ENCODE results near the gene RTP3. TPM values are rescaled to one million over a fixed set of nuclear protein-coding genes. Genes with fewer than 3 reads are reported as not detected.

The RTP3 gene
- total RNA-seq, 1 experiment from 2014 or later, result not detected

DNA sequence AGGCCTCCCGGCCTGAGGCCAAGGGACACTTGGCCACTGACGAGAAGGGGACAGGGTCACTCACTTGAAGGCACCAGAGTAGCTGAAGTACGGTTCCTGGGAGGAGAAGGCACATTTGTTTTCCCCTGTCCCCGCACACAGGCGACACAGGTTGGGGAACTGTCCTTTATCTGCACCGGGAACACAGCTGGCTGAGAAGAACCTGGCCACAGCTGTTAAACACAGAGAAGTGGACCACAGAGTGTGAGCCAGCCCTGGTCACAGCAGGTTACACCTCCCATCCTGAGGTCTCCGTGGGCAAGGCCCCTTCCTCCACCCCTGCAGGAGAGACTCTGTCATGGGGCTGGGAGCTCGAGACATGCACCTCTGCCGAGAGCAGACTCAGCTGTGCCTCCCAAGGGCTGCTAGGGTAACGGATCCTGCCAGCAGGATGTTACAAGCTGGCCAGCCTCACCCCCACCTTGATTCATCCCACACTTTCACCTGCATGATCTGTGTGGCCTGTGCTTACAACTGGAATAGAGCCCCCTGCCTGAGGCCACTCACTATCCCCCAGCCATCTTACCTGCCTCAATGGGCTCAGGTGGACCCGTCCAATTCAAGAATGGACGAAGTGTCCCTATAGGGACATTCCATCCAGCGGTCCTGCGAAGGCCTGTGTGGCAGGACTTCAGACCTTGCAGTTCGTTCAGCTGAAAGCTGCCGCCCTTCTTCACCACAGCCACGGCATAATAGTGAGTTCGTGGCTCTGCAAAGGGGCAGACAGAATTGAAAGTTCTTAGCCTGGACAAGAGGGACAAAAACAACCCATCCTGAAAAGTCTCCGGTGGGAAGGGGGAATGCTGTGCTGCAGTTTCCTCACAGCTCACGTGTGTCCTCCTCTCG, 42.3 kb upstream of the RTP3 start (continued):
- TF ChIP-seq, protein P1, sequence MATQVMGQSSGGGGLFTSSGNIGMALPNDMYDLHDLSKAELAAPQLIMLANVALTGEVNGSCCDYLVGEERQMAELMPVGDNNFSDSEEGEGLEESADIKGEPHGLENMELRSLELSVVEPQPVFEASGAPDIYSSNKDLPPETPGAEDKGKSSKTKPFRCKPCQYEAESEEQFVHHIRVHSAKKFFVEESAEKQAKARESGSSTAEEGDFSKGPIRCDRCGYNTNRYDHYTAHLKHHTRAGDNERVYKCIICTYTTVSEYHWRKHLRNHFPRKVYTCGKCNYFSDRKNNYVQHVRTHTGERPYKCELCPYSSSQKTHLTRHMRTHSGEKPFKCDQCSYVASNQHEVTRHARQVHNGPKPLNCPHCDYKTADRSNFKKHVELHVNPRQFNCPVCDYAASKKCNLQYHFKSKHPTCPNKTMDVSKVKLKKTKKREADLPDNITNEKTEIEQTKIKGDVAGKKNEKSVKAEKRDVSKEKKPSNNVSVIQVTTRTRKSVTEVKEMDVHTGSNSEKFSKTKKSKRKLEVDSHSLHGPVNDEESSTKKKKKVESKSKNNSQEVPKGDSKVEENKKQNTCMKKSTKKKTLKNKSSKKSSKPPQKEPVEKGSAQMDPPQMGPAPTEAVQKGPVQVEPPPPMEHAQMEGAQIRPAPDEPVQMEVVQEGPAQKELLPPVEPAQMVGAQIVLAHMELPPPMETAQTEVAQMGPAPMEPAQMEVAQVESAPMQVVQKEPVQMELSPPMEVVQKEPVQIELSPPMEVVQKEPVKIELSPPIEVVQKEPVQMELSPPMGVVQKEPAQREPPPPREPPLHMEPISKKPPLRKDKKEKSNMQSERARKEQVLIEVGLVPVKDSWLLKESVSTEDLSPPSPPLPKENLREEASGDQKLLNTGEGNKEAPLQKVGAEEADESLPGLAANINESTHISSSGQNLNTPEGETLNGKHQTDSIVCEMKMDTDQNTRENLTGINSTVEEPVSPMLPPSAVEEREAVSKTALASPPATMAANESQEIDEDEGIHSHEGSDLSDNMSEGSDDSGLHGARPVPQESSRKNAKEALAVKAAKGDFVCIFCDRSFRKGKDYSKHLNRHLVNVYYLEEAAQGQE (IDR thresholded peaks at IDR 0.05; ENCODE audit: low read depth), result no peak

DNA sequence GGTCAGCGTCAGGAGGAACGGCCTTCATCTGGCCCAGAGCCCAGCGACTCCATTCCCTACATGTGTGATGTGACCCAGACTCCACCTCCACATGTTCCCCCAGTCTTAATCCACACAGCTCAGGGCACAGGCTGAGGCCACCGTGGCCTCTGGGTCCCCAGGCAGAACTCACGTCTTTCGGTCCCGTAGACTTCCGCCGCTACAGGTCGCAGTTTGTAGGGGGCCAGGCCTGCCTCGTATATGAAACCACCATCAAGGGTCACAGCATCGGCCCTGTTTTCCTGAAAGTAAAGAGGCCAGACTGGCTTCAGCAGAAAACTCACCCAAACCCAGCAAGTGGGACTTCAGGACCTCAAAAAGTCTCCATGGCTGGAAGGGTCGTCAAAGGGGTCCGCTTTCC, 41.7 kb upstream of the RTP3 start:
- intact Hi-C loops (cut with micrococcal nuclease), result no loop called here
- DNase-seq (ENCODE audit: low read depth, low spot score) (no peak), ATAC-seq (no peak)
- Histone ChIP-seq H3K27ac (ENCODE audit: low read depth, low read length) (no peak overlapping the region), H2AFZ (ENCODE audit: low read depth, low read length, poor library complexity, severe bottlenecking) (no peak overlapping the region), H3K4me1 (ENCODE audit: control insufficient read depth in 1 of 2, insufficient read depth in 2 of 2, low read length in 2 of 2) (no peaks in the 10 kb centered on the region; a peak in 1 of 4 replicates), H3K9ac (ENCODE audit: low read length) (no peak overlapping the region), H3K9me2 (ENCODE audit: insufficient read depth) (no peaks in the 10 kb centered on the region), H3K79me2 (ENCODE audit: insufficient read depth, low read length) (no peaks in the 10 kb centered on the region), H4K20me1 (ENCODE audit: insufficient read depth) (no peaks in the 10 kb centered on the region), H3K27me3 (ENCODE audit: insufficient read depth, low read length) (peaks cover 12% of the 10 kb centered on the region; the same call in 1 of the 2 replicates), H3K4me2 (ENCODE audit: low read length) (no peak overlapping the region), H3K4me3 (replicated peaks in 1 of 2; ENCODE audit: low read depth in 1 of 2, low read length in 2 of 2) (no peak overlapping the region), H3K9me3 (ENCODE audit: control insufficient read depth in 1 of 2, insufficient read depth in 1 of 2, low read depth in 1 of 2, low read length in 2 of 2) (no peaks in the 10 kb centered on the region), H3K36me3 (ENCODE audit: control insufficient read depth in 1 of 2, insufficient read depth in 2 of 2, low read length in 2 of 2) (no peaks in the 10 kb centered on the region)
- ChIA-PET CTCF (no interaction called here), POLR2A (no interaction called here), RAD21 (ENCODE audit: low non-redundant PET in 1 of 2, low total read pairs in 2 of 2, uncharacterized antibody in 2 of 2, unreplicated experiment in 2 of 2) (no interaction called here)
- TF ChIP-seq ELF1 (IDR thresholded peaks at IDR 0.05; ENCODE audit: borderline replicate concordance, low read depth), result no peak
- TF ChIP-seq ZNF274 (IDR thresholded peaks at IDR 0.05; ENCODE audit: low read depth, low read length), result no peak
- TF ChIP-seq, protein P2, sequence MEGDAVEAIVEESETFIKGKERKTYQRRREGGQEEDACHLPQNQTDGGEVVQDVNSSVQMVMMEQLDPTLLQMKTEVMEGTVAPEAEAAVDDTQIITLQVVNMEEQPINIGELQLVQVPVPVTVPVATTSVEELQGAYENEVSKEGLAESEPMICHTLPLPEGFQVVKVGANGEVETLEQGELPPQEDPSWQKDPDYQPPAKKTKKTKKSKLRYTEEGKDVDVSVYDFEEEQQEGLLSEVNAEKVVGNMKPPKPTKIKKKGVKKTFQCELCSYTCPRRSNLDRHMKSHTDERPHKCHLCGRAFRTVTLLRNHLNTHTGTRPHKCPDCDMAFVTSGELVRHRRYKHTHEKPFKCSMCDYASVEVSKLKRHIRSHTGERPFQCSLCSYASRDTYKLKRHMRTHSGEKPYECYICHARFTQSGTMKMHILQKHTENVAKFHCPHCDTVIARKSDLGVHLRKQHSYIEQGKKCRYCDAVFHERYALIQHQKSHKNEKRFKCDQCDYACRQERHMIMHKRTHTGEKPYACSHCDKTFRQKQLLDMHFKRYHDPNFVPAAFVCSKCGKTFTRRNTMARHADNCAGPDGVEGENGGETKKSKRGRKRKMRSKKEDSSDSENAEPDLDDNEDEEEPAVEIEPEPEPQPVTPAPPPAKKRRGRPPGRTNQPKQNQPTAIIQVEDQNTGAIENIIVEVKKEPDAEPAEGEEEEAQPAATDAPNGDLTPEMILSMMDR (IDR thresholded peaks at IDR 0.05 in 2 of 3, conservative IDR thresholded peaks at IDR 0.05 in 1 of 3; ENCODE audit: borderline replicate concordance in 1 of 3, insufficient read depth in 1 of 3, low read depth in 2 of 3, low read length in 2 of 3), result no peak
- TF ChIP-seq EGR1 (IDR thresholded peaks at IDR 0.05; ENCODE audit: low read depth), result no peak
- TF ChIP-seq RAD21 (IDR thresholded peaks at IDR 0.05; ENCODE audit: low read depth), result no peak
- no TSS peak for BruUV-seq (replicated peaks)
